ENCODE data around the gene SNX33.
"Not testable (repeated sequence)": the region's sequence is repeated elsewhere in the genome, so short reads cannot be mapped to it uniquely, and the experiment has no call there.

SNX33 gene, protein sequence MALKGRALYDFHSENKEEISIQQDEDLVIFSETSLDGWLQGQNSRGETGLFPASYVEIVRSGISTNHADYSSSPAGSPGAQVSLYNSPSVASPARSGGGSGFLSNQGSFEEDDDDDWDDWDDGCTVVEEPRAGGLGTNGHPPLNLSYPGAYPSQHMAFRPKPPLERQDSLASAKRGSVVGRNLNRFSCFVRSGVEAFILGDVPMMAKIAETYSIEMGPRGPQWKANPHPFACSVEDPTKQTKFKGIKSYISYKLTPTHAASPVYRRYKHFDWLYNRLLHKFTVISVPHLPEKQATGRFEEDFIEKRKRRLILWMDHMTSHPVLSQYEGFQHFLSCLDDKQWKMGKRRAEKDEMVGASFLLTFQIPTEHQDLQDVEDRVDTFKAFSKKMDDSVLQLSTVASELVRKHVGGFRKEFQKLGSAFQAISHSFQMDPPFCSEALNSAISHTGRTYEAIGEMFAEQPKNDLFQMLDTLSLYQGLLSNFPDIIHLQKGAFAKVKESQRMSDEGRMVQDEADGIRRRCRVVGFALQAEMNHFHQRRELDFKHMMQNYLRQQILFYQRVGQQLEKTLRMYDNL

DNA sequence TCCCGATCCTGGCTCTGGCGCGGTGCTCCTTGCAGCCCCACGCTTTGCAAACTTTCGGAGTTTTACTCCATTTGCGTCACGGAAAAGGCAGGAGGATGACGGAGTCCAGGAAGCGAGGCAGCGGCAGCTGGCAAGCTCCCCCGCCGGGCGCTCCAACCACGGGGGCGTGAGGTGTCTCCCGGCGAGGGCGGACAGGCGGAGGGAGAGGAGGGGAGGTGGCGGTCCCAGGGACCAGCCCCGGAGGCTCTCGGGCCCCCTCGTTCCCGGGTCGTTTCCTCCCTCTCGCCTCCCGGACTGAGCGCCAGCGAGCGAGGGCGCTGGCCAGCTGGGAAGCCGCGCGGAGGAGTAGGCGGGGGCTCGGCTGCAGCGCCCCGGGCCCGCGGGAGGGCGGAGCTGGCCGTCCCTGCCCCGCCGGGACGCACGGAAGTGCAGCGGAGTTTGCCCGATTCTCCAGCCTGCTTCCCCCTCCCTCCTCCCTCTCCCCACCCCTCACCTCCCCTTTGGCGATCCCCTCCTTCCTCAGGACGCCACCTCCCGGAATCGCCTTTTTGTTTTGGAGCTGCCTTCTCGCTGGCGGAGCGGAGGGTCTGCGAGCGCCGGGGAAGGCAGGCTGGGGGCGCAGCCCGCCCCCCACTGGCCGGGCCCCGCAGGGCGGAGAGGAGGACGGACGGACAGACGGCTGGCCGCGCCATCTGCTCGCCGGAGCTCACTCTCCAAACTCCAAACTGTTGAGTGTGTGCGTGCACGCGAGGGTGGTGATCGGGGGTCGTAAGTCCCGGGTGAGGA, at the start of gene SNX33:
SNX33 (plus strand) TSS at position 543 of the 786 bp plus-strand sequence. CDS start 1,191 bp downstream, outside the sequence.
- FAIRE-seq, result no peak

DNA sequence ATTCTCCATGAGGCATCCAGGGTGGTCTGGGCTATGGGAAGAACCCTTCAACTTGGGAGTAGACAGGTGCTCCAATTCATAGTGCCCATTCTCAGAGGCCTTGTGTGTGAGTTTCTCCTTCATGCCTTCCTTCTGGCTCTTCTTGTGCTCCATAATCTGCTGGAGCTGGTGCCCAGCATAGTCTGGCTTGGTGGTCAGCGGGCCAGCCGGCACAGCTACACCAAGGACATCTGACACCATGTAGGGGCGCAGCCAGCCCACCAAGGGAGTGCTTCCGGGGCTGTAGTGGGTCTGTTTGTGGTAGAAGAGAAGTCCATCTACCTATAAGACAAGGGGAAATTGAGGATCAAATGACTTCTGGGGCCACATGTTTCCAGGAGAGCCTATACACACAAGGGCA, 49.4 kb upstream of the SNX33 start:
- no peak for FAIRE-seq

DNA sequence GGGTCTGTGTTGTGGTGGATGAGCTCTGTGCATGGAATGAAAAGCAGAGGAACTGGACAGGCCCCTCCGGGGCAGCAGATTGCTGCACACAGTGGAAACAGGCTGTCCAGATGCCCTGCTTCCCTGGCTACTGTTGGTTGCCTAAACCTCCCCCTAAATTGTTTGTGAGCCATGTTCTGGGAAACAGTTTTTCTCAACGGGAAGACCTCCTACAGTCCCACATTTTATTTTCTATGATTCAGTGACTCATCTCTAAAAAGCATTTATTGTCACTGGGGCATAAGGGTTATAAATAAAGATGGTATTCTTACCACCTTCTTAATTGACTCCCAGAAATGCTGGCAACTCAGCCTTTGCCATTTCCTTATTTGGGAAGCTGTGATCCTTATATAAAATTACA, 48.3 kb upstream of the SNX33 start:
- FAIRE-seq, result no peak

DNA sequence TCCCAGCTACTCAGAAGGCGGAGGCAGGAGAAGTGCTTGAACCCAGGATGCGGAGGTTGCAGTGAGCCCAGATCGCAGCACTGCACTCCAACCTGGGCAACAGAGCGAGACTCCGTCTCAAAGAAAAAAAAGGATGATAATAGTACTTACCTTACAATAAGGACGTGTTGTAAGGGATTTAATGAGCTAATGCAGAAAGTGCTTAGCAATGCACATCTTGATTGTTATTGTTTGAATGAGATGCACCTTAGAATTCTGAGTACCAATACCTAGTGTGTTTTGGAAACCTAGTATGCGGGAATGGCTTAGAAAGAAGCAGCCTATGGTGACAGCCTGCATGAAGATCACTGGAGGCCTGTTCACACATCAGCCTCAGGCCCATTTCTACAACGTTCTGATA, 41.7 kb upstream of the SNX33 start:
- no peak for FAIRE-seq

DNA sequence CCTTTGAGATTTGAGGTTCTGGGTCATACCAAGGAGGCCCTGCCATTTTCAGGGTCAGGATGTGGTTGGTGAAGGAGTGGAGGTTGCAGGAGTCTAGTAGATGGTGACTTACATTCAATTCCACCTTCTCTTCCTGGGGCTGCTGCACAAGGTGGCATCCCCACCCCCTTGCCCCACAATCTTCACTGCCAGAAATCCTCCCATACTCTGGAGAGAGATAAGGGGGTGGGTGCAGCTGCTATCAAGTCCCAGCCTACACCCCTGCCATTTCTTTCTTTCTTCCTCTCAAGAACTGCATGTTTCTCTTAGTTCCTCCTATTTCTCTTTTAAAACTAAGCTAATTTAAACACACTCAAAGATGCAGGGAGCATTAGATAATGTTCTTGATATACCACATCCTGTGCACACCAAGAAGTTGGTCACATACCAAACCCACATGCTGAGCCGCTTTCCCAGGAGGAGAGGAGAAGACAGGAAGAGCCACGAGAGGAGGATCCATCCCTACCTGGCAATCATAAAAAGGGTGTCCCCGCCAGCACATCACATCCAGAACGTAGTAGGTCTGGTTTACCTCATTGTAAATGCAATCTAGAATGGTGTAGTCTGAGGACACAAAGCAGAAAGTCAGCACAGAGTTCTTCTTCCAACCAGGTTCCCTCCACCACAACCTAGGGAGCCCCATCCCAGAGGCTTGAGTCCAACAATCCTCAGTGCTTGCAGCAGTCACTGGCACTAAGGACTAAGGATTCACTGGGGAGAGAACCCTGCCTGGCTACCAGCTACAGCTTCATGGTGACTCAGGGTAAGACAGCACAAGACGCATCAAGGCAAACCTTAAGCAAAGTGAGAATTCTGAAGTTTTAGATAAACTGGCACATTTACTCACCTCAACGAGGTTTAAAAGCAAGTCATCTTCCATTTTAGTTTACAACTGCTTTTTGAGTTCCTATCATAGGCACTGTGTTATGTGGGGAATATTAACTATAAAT, 40.7 kb upstream of the SNX33 start:
- FAIRE-seq, result no peak

DNA sequence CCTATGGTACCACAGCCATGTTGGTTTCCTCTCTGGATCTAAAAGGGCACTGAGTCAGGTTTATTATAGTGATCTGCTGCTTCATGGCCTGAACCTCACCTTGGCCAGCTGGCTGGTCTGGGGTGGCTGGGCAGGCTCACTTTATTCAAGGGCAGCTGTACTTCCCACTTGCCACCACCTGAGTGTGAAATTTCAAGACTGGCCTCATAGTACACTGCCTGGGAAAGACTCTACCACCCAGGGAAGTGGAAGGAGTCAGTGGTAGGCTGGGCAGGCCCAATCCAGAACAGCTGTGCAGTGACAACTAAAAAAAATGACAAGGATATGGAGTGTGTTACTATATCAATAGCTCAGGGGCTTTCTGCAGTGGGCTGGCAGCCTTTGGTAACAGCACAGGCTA, 30.9 kb upstream of the SNX33 start:
- no peak for FAIRE-seq

DNA sequence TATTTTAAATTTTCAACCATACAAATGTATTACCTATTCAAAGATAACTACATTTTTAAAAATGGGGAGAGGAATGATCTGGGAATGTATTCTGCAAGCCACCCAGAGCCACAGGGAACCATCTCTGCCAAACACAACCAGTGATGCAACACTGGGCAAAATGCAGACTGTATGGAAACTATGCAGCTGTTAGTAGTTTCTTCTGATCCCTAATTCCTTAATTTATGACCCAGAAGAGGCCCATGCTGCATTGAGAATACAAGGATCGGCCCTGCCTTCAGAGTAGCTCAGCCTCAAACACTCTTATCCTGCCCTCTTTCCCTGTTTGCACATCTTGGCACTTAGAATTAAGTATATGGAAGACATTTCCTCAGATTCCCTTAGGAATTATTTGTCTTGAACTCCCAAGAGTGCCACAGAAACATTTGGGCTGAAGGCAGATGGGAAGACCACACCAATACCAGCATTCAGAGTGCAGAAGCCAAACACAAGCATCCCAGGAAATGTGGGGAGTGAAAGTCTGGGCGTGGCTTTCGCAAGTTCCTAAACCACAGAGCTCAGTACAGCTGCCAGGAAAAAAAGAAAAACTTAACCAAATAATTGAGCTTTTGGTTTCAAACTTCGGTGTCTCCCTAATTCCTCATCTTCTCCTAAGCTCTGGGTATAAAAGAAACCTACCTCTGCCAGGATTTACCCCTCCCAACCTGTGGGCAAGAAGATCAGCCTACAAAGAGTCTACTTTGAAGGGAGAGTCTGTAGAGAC, 27.5 kb upstream of the SNX33 start:
- no peak for FAIRE-seq

DNA sequence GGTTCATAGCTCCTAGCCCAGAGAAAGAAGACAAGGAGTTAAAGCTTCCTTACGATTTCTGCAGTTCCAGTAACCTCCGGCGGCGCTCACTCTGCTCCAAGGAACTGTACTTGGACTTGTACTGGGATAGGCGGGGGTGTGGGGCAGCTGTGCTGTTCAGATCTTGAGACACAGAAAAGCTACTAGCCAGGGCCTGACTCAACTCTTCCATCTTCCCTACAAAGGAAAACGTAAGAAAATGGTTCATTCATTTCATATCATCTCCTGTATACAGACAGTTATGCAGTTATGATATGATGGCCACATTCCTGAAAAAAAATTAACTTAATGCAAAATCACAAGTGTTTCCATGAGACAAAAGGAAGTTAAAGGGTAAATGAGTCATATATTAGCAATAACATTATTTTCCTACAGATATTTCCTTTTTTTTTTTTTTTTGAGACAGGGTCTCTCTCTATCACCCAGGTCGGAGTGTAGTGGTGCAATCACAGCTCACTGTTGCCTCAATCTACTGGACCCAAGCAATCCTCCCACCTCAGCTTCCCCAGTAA, 26.8 kb upstream of the SNX33 start:
- FAIRE-seq, result no peak

DNA sequence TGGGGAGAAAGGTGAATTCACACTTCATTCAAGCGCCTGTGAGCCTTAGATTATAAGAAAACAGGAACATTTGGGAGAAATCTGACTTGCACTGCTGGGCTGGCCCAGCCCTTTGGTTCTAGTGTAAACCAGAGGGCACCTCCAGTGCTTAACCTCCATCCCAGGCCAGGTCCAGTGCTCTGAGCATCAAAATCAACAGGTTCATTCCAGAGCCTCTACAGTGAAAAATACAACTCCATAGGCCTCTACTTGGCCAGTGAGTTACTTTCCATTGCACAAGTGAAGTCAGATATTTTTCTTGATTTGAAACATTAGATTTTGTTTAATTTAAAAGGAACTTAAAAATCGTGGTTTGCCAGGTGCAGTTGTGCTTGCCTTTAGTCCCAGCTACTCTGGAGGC, 25.2 kb upstream of the SNX33 start:
- FAIRE-seq, result no peak

DNA sequence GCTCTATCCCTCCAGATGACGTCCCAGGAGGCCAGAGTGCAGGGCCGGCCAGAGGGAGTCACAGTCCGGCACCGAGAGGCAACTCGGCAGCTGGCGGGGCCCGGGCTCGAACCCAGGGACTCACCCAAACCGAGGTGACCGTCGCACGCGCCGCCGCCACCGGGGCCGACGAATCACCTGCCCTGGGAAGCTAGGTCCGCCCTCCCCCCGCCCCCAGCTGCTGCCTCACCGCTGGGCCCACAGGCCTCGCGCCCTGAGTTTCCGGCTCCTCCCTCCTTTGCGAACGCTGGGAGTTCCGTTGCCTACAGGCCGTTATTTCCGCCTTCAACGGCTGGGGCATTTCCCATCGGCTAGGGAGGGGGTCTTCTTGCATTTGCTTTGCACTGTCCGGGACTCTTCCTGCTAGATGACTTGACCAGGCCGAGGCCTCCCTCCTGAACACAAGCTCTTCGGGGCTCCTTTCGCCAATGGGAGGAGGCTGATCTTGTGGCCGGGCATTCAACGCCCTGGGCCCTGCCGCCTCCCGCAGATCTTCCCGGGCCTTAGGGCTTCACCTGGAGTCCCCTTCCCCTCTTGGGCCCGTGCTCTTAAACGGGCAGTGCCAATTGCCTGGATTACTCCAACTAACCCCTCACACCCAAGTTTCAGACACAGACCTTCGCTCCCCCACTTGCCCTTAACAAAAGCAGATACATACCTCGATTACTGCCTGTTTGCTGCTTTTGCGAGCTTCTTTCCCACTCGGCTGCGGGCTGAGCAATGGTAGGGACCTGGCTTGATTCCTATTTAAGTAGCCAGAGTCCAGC, 22.0 kb upstream of the SNX33 start, which contains the start of gene SNUPN:
SNUPN (minus strand) TSS at position 184 of the 806 bp plus-strand sequence. CDS start 4,674 bp downstream, outside the sequence.
- peak; percentile 7 for FAIRE-seq

DNA sequence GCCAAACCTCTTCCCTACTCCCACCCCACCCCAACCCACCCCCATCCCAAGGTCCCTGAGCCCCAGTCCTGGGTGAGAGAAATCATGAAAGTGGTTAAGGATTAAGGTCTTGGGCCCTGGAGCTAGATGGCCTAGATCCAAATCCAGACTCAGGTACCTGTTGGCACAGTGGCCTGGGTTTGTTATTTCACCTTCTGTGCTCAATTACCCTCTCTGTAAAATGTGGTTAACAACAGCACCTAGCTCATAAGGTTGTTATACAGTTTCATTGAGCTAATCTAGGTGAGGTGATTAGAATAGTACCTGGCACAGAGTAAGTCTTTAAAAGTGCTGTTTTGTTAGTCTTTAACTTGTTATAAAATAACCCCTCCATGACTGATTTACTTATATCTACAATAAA, 15.8 kb upstream of the SNX33 start:
- FAIRE-seq, result no peak

DNA sequence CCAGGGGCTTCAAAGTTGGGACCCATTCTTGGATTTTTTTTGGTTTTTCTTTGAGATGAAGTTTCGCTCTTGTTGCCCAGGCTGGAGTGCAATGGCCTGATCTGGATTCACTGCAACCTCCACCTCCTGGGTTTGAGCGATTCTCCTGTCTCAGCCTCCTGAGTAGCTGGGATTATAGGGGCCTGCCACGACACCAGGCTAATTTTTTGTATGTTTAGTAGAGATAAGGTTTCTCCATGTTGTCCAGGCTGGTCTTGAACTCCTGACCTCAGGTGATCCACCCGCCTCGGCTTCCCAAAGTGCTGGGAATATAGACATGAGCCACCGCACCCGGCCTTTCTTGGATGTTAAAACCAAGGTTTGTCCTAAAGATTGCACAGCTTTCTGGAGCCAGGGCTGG, 13.8 kb upstream of the SNX33 start:
- FAIRE-seq, result not testable (repeated sequence)

DNA sequence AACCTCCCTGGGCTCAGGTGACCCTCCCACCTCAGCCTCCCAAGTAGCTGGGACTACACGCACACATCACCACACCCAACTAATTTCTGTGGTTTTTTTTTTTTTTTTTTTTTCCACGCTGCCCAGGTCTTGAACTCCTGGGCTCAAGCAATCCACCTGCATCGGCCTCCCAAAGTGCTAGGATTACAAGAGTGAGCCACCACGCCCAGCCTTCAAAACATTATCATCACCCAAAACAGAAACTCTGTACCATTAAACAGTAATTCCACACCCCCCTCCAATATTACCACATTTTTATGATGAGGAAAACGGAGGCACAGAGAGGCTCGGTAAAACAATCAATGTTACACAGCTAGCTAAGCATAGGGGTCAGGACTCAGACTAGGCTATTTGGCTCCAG, 11.7 kb upstream of the SNX33 start:
- FAIRE-seq, result no peak

DNA sequence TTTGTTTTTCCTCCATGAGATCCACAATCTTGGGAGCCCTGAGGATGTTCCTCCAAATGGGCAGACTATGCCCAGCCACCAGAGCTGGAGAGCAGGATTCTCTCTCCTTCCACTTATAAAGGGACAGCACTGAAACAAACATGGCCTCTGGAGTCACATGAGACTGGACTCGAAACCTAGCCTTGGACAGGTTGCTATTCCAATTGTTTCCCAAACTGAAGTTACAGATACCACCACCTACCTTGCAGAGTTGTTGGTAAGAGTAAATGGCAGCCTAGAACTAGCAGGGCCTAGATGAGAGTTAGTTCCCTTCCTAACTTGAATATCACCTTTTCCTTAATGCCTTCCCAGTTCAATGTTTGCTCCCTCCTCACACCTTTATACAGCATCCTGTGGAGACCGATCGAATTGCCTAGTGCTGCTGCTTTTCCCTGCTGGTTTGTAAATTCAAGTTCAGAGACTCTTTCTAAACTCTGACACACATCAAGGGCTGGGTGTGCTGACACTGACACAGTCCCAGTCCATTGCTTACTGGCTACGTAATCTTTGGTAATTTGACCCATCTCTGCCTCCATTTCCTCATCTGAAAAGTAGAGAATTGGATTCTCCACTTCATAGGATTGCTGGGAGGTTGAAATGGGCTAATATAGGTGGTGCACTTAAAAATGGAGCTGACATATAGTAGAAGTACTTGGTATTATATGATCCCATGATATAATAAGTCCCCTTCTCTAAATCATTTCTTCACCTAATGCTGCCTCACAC, 10.3 kb upstream of the SNX33 start:
- FAIRE-seq, result no peak

DNA sequence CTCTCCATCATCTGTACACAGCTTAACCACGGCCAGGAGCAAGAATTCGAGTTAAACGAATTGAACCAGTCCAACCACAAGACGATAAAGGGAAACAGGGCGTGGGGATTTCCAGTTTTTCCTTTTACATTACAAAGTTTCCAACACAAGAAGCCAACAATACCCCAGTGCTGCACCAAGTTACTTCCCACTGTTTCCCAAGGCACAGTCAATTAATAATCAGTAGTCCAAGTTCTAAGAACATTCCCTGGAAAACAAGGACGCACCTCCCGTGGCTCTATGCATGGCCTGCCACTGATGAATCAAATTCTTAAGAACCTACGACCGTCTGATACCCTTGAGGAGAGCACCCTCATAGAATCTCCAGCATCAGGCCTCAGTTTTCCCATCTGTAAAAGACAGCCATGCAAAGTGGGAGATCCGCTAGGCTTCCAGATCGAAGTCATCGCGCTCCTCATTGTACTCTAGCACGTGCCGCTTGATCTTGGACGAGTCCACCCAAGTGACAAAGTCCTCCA, 8.5 kb upstream of the SNX33 start:
- no peak for FAIRE-seq

DNA sequence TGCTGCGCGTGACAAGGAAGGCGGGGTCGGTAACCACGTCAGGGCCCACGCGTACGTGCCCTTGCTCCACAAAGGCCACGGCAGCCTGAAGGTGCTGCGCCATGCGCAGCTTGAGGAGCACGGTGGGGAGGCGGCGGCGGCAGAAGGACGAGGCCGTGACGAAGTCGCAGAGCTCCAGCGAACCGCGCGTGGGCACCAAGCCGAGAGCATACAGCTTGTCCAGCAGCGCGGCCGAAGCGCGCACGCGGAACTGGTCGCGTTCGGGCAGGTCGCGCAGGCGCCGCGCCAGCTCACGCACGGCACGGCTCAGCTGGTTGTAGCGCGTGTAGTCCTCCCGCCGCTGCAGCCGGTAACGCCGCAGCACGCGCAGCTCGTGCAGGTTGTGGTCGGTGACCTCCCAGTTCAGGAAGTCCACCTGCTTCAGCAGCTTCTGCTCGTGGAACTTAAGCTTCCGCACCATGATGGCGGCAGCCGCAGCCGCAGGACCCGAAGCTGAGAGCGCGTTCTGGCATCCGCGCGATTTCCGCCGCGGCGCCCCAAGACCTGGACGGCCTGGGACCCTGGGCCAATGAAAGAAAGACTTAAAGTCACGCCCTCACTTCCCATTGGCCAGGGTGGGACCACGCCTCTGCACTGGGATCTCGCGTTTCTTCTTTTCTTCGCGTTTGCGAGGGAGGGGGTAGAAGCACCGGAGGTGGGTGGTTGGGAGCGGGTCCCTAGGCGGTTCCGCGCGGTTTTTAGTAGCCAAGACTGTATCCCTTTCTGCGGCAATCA, 7.8 kb upstream of the SNX33 start, which contains the start of gene IMP3:
IMP3 (minus strand) TSS at position 516 of the 774 bp plus-strand sequence; CDS start at position 460, 56 bp downstream.
- peak; percentile 74 for FAIRE-seq

DNA sequence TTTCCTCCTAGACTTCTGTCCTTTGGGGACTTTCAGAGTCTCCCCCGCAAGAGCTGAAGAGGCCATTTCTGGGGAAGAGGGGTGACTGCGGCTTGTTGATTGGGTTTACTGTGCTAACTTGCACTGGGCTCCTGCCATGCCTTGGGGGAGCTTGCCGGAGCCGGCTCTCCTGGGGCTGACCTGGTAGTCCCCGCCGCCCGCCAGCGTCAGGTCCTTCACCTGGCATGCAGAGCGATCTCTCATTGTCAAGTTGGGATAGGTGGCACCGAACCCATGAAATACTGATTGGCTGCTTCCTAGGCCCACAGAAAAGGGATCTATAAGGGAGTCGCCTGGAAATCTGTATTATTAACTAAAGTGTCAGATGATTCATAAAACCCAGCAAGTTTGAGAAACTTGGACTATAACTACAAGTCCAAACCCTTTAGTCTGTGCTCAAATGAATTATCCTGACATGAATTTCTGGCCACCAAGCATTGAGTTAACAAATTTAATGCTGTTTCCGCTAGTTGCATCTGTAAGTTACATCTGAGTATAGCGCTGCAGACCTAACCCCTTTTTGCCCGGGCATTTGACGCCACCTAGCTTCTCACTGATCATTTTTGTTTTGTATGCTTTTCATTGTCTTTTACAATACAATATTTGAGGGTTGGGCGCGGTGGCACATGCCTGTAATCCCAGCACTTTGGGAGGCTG, 7.1 kb upstream of the SNX33 start:
- no peak for FAIRE-seq

DNA sequence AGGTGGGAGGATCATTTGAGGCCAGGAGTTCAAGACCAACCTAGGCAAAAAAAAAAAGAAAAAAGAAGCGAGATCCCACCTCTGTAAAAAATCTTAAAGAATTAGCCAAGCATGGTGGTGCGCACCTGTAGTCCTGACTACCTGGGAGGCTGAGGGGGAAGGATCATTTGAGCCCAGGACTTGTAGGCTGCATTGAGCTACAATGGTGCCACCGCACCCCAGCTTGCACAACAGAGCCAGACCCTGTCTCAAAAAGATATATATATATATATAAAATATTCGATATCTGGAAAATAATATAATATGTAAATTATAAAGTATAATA, 6.6 kb upstream of the SNX33 start:
- no peak for FAIRE-seq

Data from TTC549 (cell line).